DOHH2 (cell line): Measurements from ENCODE around the gene GBE1.

Experiments
- CTCF ChIP-seq: fragments of 200-600 bp; sonication (generic); IDR thresholded peaks from one replicate; pipeline ENCODE4 v1.5.1; 2014; ENCODE audit warnings: antibody characterized with exemption, mild to moderate bottlenecking, low read depth, low read length; ENCODE audit not compliant: poor library complexity, severe bottlenecking
- EZH2phosphoT487 ChIP-seq: fragments of 200-600 bp; sonication (generic); IDR thresholded peaks from 2 replicates; pipeline ENCODE4 v1.6.1; 2017; ENCODE audit warnings: borderline replicate concordance, mild to moderate bottlenecking, antibody characterized with exemption, low read length, moderate library complexity, mixed read lengths

GRCh38 chr3:81728766-81729544 lies 32.5 kb downstream of the GBE1 start:
- TF ChIP-seq CTCF, result no peak
- no peak for TF ChIP-seq EZH2phosphoT487
